NCI-H446 (cell line): ENCODE data around the gene AMTN.
"Not testable (repeated sequence)": the region's sequence is repeated elsewhere in the genome, so short reads cannot be mapped to it uniquely, and the experiment has no call there.

Source experiments
- DNase-seq, 2 experiments: peaks; one replicate each; lab custom pipeline; 2025; lab: John Stamatoyannopoulos, UW

The AMTN gene

GRCh38 chr4:70518269-70518668 is at the start of gene AMTN:
TSS of gene AMTN (plus strand) at chr4:70518569. CDS start at chr4:70518778, 209 bp downstream.
- no peak for DNase-seq

DNA sequence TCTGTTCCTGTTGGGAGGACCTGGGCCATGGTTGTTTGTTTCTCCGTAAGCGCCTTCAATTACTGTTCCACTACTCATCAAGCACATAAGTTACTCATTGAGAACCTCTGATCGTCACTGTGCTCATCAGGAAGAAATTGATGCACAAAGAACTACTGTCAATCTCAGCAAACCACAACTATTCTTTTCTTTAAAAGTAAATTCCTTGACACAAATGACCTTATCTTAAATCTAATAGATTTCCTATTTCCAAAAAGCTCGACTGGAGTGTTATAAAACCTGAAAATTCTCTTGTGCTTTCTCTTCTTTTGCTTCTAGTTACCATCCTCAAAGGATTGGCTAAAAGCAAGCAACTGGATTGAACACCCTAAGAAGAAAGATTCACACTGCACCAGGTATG is 46.5 kb upstream of the AMTN start, which contains the start of gene MUC7:
Gene MUC7, plus strand, starts transcription at position 301 of the 400 bp plus-strand sequence. CDS start 1,825 bp downstream, outside the sequence.
- no peak for DNase-seq

GRCh38 chr4:70473679-70474078 is 44.7 kb upstream of the AMTN start:
- DNase-seq = no peak

GRCh38 chr4:70488748-70489147 is 29.6 kb upstream of the AMTN start:
- DNase-seq = no peak

GRCh38 chr4:70496231-70496630 is 22.1 kb upstream of the AMTN start:
- DNase-seq = no peak

- not testable (repeated sequence) for DNase-seq
These were observed 16.5 kb upstream of the AMTN start for GRCh38 chr4:70501838-70502237.

DNA sequence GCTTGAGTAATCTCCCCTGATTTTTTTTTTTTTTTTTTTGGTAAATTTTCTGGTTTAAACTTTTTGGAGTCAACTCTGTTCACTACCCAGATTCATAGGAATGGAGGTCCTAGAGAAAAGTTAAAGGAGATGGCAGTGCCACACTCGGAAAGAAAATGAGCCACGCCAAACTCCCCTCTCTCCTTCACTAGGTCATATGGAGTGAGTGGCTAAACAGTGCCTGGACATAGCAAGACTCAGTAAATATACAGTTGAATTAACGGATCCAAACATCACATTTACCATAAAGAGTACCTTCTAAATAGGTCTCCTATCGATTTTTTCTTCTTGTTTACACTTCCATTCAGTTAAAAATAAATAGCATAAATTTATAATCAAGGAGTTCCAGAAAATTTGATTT is 13.6 kb upstream of the AMTN start:
- DNase-seq = no peak

GRCh38 chr4:70505151-70505748 is 13.1 kb upstream of the AMTN start:
- DNase-seq = peak in 1 of 2 experiments; percentile 67

GRCh38 chr4:70508801-70509200 is 9.6 kb upstream of the AMTN start:
- DNase-seq = no peak

GRCh38 chr4:70511365-70511764 is 7.0 kb upstream of the AMTN start:
- DNase-seq = no peak

DNA sequence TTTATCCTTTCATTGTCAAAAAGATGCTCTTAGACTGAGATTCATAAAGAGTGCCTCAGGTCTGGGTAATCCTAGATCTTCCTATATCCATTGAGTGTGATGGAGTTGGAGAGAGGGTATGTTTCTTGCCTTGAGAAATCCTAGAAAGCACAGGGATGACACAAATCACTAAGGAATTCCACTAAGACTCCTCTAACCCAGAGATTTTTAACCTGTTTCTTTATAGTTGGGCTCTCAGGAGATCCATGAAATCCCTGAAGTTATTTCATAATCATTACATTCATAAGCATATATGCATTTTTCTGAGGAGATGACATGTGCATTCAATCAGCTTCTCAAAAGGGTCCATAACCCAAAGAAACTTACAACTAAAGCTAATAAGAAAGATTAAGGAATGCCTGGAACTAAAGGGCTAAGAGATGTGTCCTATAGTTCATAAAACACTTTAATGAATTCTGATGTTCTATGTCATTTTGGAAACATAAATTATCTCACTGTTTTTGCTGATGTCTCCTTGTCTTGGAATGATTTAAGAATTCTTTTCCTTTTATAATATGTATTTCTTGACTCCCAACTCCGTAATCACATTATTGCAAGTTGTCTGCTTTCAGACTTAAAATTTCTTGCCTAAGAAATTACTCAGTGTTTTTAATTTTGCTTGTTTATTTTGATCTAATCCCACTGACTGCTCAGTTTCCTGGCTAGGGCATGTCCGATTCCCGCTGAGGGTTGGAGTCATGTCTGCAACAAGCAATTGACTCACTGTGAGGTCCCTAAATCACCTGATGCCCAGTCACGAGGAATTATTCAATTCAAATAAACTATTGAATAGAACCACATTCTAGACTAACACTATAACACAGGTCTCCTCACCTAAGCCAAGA is 2.8 kb upstream of the AMTN start:
- no peak for DNase-seq

- no peak for DNase-seq
These were observed 347 bp downstream of the AMTN start for GRCh38 chr4:70518716-70519115.

DNA sequence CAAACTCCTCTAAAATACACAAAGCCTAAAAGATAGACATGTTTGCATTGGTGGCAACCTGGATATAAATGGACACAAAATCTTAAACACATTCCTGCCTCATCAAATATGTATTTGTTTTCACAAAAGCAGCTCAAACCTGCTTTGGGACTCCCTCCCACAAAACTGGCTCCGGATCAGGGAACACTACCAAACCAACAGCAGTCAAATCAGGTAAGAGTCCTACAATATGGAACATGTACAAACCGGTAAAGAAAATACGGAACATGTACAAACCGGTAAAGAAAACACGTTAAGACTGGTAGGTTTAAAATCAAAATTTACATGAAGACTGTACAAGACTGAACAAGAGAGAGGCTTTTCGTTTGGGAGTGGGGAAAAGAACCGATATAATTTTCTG is 4.3 kb downstream of the AMTN start:
- DNase-seq = no peak

GRCh38 chr4:70530997-70531396 is 12.6 kb downstream of the AMTN start:
- no peak for DNase-seq

GRCh38 chr4:70531981-70532380 is 13.6 kb downstream of the AMTN start:
- no peak for DNase-seq

DNA sequence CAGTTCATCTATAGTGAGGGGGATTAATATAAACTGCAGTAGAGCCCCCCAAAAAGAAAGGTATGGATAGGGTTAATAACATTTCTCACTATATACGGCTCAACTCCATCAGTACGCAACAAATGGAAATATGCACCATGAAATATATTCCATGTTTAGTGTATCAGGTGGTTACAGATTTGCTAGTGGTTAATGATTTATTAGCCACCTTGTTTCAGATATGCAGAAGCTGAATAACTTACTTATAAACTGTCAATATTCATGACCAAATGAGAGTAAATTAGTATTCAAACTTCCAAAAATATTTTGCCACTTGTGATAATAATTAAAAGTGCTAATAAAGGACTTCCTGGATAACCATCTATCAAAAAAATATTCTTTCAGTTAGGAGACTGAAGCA is 14.8 kb downstream of the AMTN start:
- no peak for DNase-seq

- DNase-seq = no peak
These were observed 15.4 kb downstream of the AMTN start for GRCh38 chr4:70533791-70534190.

DNA sequence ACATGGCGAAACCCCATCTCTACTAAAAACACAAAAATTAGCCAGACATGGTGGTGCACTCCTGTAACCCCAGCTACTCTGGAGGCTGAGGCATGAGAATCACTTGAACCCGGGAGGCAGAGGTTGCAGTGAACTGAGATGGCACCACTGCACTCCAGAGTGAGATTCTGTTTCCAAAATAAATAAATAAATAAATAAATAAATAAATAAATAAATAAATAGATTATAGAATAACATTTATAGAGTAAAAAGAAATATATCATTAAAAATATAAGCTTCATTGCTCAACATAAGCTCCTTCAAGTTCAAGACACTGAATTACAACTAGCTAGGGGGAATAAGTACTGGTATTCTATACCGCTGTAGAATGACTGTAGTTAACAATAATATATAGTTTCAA is 16.5 kb downstream of the AMTN start:
- DNase-seq = not testable (repeated sequence)

DNA sequence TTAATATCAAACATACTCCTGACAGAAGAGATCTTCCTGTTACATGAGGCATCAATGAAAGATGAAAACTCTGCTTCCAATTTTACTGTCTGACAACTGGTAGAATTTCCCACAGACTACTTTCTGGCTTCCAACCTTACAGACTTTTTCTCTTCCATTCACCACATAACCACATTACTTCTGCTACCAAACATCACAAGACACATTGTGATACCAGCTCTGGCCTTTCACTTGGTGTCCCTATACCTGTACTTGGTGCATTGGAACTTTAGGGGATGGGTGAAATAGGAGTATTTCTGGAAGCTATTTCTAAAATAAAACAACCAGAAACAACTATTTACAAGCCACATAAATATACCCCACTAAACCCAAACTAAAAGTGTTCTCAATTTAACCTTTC is 20.5 kb downstream of the AMTN start:
- DNase-seq = no peak

- no peak for DNase-seq
These were observed 26.0 kb downstream of the AMTN start for GRCh38 chr4:70544279-70544868.

GRCh38 chr4:70556856-70557255 is 38.5 kb downstream of the AMTN start:
- no peak for DNase-seq

DNA sequence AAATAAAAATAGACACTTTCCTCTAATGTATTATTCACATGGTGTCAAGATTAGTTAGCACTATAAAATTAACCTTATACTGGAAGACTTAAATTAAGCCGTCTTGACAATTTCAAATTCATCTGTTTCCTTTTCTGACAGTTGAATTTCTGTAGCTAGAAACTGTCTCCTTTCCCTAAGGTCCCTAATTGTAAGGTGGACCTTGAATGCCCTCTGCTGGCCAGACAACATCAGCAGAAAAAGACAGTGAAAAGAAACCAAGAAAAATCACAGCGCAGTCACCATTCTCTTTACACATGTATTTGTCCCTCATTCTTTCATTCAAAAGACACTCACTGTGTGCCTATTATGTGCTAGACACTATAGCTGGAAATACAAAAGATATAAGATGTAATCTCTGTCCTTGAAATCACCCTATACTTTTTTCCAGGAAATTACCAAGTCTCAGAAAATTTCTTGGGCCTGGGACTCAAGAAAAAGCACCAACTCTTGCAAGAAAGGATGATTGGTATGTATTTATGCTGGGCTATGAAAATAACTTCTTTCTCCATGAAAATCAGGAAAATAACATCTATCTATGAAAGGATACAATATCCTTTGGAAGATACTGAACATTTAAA is 41.0 kb downstream of the AMTN start:
- DNase-seq = peak; percentile 25 to 37

DNA sequence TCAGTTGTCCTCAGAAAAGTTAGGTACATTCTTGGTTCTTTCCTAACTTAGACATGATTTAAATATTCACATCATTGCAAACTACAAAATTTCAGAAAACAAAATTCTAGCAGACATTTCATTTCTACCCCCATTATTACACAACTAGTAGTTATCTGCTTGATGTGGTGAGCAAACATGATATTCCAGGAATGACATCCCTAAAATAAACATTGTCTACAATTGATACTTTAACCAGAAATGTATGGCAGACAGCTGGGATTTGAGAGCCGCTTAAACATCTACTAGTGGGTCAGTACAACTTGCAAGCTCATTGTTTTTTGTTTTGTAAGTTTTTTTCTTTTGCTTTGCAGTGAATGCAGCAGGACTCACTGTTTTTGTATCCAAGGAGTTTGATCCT is 41.6 kb downstream of the AMTN start:
- no peak for DNase-seq
